B cell (primary cell): Measurements from ENCODE around the gene SPOCK3. TPM values are rescaled to one million over a fixed set of nuclear protein-coding genes. Genes with fewer than 3 reads are reported as not detected.

Experiments
- ATAC-seq: fragments of 200-7000 bp; cut with Tn5 transposase; one replicate; pipeline ENCODE4 v1.10.0; 2021; ENCODE audit warnings: low read depth, mild to moderate bottlenecking, moderate number of reproducible peaks, moderate library complexity
- CTCF ChIA-PET: fragments of 350-600 bp; sonication (Branson Sonifier 250); formaldehyde crosslinking; loops from one replicate; lab custom pipeline; 2021; ENCODE audit warnings: antibody characterized with exemption, inconsistent platforms; lab: Charles Lee
- POLR2A ChIA-PET: fragments of 350-600 bp; sonication (Branson Sonifier 250); formaldehyde crosslinking; loops from one replicate; lab custom pipeline; 2021; ENCODE audit warnings: antibody characterized with exemption; lab: Charles Lee
- DNase-seq: peaks from one replicate; pipeline ENCODE4 v3.0.0; 2013
- H2AFZ ChIP-seq: 2 replicates; pipeline ENCODE4 v1.6.1; 2012; ENCODE audit warnings: mild to moderate bottlenecking, low read depth, low read length; ENCODE audit not compliant: insufficient read depth, poor library complexity, severe bottlenecking
- H3K27ac ChIP-seq, 2 donors: 1 replicate in 1 of 2; 2 replicates in 1 of 2; pipeline ENCODE4 v1.5.1; 2012 to 2013; ENCODE audit warnings: low read length in 2 of 2, mild to moderate bottlenecking in 2 of 2, moderate library complexity in 1 of 2
- H3K27me3 ChIP-seq, 4 experiments: fragments of 200-600 bp in 1 of 4; sonication (generic) in 1 of 4; replicated peaks in 1 of 4; 1 replicate in 2 of 4; 2 replicates in 2 of 4; pipeline versions ENCODE4 v1.6.1 to v1.7.0; 2013 to 2016; ENCODE audit warnings: low read length in 3 of 4, mild to moderate bottlenecking in 2 of 4, mixed read lengths in 1 of 4, moderate library complexity in 1 of 4; ENCODE audit not compliant: insufficient read depth in 4 of 4, control insufficient read depth in 3 of 4; ENCODE audit errors: control extremely low read depth in 1 of 4
- H3K36me3 ChIP-seq, 2 experiments: replicated peaks in 1 of 2; 1 replicate in 1 of 2; 2 replicates in 1 of 2; pipeline versions ENCODE4 v1.6.1 to v1.7.1; 2013; ENCODE audit warnings: low read length in 1 of 2; ENCODE audit not compliant: insufficient read depth in 2 of 2, control insufficient read depth in 1 of 2; ENCODE audit errors: control extremely low read depth in 1 of 2, extremely low read depth in 1 of 2
- H3K4me1 ChIP-seq, 2 donors: fragments of 200-600 bp in 1 of 2; sonication (generic) in 1 of 2; 1 replicate in 1 of 2; 2 replicates in 1 of 2; pipeline versions ENCODE4 v1.5.1 to v1.6.1; 2013 to 2017; ENCODE audit warnings: low read length in 2 of 2; ENCODE audit not compliant: control insufficient read depth in 2 of 2, insufficient read depth in 2 of 2
- H3K4me2 ChIP-seq: replicated peaks from 2 replicates; pipeline ENCODE3; 2012; ENCODE audit warnings: mild to moderate bottlenecking, low read depth, low read length; ENCODE audit not compliant: poor library complexity, severe bottlenecking
- H3K4me3 ChIP-seq, 5 experiments: fragments of 200-600 bp in 1 of 5; sonication (generic) in 1 of 5; 1 replicate in 3 of 5; 2 replicates in 2 of 5; pipeline versions ENCODE4 v1.5.1 to v1.7.0; 2011 to 2016; ENCODE audit warnings: low read length in 4 of 5, mild to moderate bottlenecking in 4 of 5, low read depth in 2 of 5, control low read depth in 1 of 5, moderate library complexity in 1 of 5; ENCODE audit not compliant: insufficient read depth in 1 of 5; ENCODE audit errors: control extremely low read depth in 1 of 5, extremely low read depth in 1 of 5
- H3K79me2 ChIP-seq: fragments of 200-600 bp; sonication (generic); one replicate; pipeline ENCODE4 v1.6.0; 2016; ENCODE audit warnings: low read length; ENCODE audit not compliant: control insufficient read depth, insufficient read depth
- H3K9ac ChIP-seq: fragments of 200-600 bp; sonication (generic); 2 replicates; pipeline ENCODE4 v1.6.1; 2017; ENCODE audit warnings: mild to moderate bottlenecking, low read length, moderate library complexity
- H3K9me3 ChIP-seq, 3 donors: one replicate each; pipeline versions ENCODE4 v1.6.1 to v1.7.1; 2013; ENCODE audit warnings: low read length in 2 of 3; ENCODE audit not compliant: control insufficient read depth in 2 of 3, insufficient read depth in 1 of 3; ENCODE audit errors: control extremely low read depth in 1 of 3
- H4K20me1 ChIP-seq: 2 replicates; pipeline ENCODE4 v1.6.0; 2012; ENCODE audit warnings: mild to moderate bottlenecking, low read length; ENCODE audit not compliant: insufficient read depth, control insufficient read depth, poor library complexity, severe bottlenecking
- H3K27ac Mint-ChIP-seq: one replicate; pipeline ENCODE4 v1.8.0; 2021; ENCODE audit warnings: mixed read lengths
- H3K27me3 Mint-ChIP-seq: one replicate; pipeline ENCODE4 v1.8.0; 2021; ENCODE audit warnings: mixed read lengths
- H3K4me1 Mint-ChIP-seq: one replicate; pipeline ENCODE4 v1.8.0; 2021; ENCODE audit warnings: mixed read lengths
- H3K4me3 Mint-ChIP-seq: one replicate; pipeline ENCODE4 v1.8.0; 2021; ENCODE audit warnings: mixed read lengths
- H3K9me3 Mint-ChIP-seq: one replicate; pipeline ENCODE4 v1.8.0; 2022; ENCODE audit warnings: mixed read lengths; ENCODE audit not compliant: insufficient read depth
- CTCF ChIP-seq: fragments of 200-600 bp; IDR thresholded peaks from one replicate; pipeline ENCODE4 v1.8.0; 2022; ENCODE audit warnings: antibody characterized with exemption, mild to moderate bottlenecking
- EZH2 ChIP-seq: IDR thresholded peaks from 2 replicates; pipeline ENCODE4 v1.6.1; 2012; ENCODE audit warnings: borderline replicate concordance, low read depth, mild to moderate bottlenecking, moderate library complexity, low read length; ENCODE audit not compliant: insufficient read depth, poor library complexity, severe bottlenecking
- WGBS: methylation state at CpG from one replicate; pipeline ENCODE4 v1.1.5; 2013; ENCODE audit warnings: missing lambda C conversion rate; ENCODE audit not compliant: insufficient coverage; 5-methylcytosine and 5-hydroxymethylcytosine counted together
- intact Hi-C: fragments of 100-400 bp; cut with micrococcal nuclease; formaldehyde crosslinking; loops from one replicate; pipeline ENCODE4 v1.10.0; 2022
- polyA plus RNA-seq: library from polyadenylated mRNA; depleted of rRNA; stranded (reverse); fragments of >200 nt; gene quantifications from 2 replicates; pipeline ENCODE4 v1.2.3, GENCODE V29; 2012
- total RNA-seq, 2 donors: library from RNA; stranded (reverse); fragments of 120-200 nt in 1 of 2; gene quantifications; 1 replicate in 1 of 2; 2 replicates in 1 of 2; pipeline versions ENCODE4 v1.2.3 to v1.2.4, GENCODE V29; 2013 to 2022

SPOCK3 gene
- total and polyA plus RNA-seq, 2 donors (not counting 1 experiment from before 2014, with no cell fraction given): not detected

GRCh38 chr4:167144605-167145004 lies 89.7 kb downstream of the SPOCK3 start:
- ChIA-PET CTCF (no interaction called here), POLR2A (interaction anchor here (0.7 kb wide), 1 partner anchor 92 kb away, joined by 3 read pairs; no protein-coding TSS in a partner anchor)
- WGBS: no CpG with 5 or more reads among the region's 1 CpG
- no peaks in the 10 kb centered on the region for H3K4me1 Mint-ChIP-seq
- H3K27me3 Mint-ChIP-seq: no peaks in the 10 kb centered on the region
- no peak overlapping the region for H3K4me3 Mint-ChIP-seq
- Histone ChIP-seq H2AFZ (no peak overlapping the region), H3K9me3 (no peaks in the 10 kb centered on the region), H4K20me1 (no peaks in the 10 kb centered on the region), H3K9ac (no peak overlapping the region), H3K4me1 (no peaks in the 10 kb centered on the region), H3K79me2 (no peaks in the 10 kb centered on the region), H3K4me2 (no peak overlapping the region), H3K4me3 (no peak overlapping the region), H3K27ac (no peak overlapping the region), H3K27me3 (no peaks in the 10 kb centered on the region), H3K36me3 (no peaks in the 10 kb centered on the region)
- DNase-seq (no peak), ATAC-seq (no peak)
- no peaks in the 10 kb centered on the region for H3K9me3 Mint-ChIP-seq
- TF ChIP-seq EZH2 (no peak), CTCF (no peak)
- no peak overlapping the region for H3K27ac Mint-ChIP-seq
- intact Hi-C loops: no loop called here

GRCh38 chr4:167143018-167143417 lies 91.3 kb downstream of the SPOCK3 start:
- Mint-ChIP-seq H3K9me3 (no peaks in the 10 kb centered on the region), H3K27ac (no peak overlapping the region), H3K4me3 (no peak overlapping the region), H3K27me3 (no peaks in the 10 kb centered on the region), H3K4me1 (no peaks in the 10 kb centered on the region)
- Histone ChIP-seq H3K4me3 (no peak overlapping the region), H3K79me2 (no peaks in the 10 kb centered on the region), H3K27me3 (no peaks in the 10 kb centered on the region), H3K4me1 (no peaks in the 10 kb centered on the region), H3K9me3 (no peaks in the 10 kb centered on the region), H2AFZ (no peak overlapping the region), H3K36me3 (no peaks in the 10 kb centered on the region), H3K4me2 (no peak overlapping the region), H3K27ac (no peak overlapping the region), H3K9ac (no peak overlapping the region), H4K20me1 (no peaks in the 10 kb centered on the region)
- ATAC-seq (no peak), DNase-seq (no peak)
- WGBS: no CpG with 5 or more reads among the region's 2 CpGs
- no peak for TF ChIP-seq EZH2
- TF ChIP-seq CTCF: no peak
- ChIA-PET POLR2A (no interaction called here), CTCF (no interaction called here)
- intact Hi-C loops: no loop called here
